Measurements from ENCODE around the gene CIAO3.
"Not testable (repeated sequence)": the region's sequence is repeated elsewhere in the genome, so short reads cannot be mapped to it uniquely, and the experiment has no call there.

Gene CIAO3

DNA sequence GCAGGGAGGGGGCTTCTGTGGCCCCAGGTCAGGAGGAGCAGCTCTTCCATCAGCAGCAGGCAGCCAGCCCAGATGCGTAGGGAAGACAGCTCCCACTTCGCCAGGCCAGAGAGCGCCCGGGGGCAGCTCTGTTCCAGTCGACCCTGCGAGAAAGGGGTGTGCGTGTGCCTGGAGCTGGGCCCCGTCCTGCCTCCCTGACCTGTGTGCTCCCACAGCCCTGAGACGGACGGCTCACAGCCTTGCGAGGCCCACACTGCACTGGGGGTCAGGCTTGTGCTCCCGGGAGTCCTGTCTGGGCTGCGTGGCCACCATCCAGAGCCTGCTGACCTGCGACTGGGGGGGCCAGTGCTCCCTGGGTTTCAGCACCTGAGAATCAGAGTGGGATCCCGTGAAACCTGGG is 19.3 kb upstream of the CIAO3 start:
- DNase-seq (ENCODE audit: low read depth), result no peak

DNA sequence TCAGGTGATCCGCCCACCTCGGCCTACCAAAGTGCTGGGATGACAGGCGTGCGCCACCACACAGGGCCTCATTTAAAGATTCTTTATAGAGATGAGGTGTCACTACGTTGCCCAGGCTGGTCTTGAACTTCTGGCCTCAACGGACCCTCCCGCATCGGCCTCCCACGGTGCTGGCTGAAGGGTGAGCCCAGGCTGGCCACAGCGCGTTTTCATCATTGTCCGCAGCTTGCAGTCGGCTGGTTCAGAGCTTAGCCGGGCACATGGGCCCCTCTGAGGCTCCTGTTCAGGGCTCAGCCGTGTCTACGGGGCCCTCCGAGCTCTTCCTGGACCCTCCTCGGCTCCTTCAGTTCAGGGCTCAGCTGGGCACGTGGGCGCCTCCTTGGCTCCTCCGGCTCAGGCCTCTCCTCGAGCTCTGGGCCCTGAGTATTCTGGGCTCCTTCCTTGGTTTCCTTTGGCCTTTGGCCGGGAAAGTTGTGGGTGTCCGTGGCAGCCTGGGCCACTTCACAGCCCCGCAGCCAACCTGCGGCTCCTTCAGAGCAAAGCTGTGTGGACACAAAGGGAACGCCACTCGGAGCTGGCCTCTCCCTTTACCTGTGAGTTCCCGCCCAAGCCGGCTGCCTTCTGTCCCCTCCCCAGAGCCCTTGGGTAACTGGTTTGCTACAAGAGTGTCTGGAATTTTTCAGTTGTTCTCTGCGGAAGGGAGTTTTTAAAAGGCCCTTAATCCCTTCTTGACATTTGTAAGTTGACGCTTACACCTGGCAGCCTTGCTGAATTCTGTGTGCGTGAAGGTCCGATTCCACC is 18.5 kb upstream of the CIAO3 start:
- no peak for DNase-seq (ENCODE audit: low read depth)

DNA sequence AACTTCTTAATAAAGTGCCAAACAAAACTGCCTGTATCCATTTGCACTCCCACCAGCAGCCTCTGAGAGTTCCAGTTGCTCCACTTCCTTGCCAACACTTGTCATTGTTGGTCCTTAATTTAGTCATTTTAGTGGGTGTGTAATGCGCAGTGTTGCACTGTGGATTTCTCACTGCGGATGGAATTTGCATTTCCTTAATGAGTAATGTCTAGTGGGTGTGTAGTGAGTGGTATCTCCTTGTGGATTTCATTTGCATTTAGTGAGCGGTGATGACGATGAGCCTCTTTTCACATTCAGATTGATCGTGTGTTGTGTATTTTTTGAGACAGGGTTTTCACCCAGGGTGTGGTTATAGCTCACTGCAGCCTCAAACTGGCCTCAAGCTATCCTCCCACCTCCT is 15.6 kb upstream of the CIAO3 start:
- DNase-seq (ENCODE audit: low read depth), result no peak

DNA sequence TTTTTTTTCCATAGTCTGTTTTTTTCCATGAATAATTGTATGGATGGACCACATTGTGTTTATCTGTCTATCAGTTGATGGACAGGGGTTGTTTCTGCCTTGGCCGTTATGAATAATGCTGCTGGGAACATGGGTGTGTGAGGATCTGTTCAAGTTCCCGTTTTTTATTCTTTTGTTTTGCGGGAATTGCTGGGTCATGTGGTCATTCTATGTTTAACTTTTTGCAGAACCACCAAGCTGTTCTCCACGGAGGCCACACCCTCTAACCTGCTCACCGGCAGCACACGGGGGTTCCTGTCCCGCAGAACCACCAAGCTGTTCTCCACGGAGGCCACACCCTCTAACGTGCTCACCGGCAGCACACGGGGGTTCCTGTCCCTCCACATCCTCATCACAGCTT is 13.9 kb upstream of the CIAO3 start:
- no peak for DNase-seq (ENCODE audit: low read depth)

DNA sequence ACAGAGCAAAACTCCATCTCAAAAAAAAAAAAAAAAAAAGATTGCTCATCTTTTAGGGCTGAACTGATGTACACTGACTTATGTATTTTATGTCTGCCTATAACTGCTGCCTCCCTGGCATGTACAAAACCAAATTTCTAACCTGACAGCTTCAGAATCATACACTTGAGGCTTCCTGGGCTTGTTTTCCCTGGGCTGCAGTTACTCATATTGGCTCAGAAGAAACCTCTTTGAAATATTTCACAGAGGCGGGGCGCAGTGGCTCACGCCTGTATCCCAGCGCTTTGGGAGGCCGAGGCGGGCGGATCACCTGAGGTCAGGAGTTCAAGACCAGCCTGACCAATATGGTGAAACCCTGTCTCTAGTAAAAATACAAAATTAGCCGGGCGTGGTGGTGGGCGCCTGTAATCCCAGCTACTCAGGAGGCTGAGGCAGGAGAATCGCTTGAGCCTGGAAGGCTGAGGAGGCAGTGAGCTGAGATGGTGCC is 13.4 kb upstream of the CIAO3 start:
- not testable (repeated sequence) for DNase-seq (ENCODE audit: low read depth)

DNA sequence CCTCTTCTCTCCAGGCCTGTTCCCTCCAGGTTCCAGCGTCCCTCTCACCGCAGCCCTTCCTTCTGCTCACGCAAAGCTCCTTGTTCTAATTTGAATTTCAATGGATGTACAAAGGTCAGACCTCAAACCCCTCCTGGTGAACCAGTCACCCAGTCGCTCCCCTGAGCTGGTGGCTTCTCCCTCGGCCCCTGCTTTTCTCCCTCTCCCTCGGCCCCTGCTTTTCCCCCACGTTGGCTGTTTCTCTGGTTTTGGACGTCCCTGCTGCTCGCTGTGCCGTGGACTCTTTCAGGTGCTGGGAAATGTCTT is 11.2 kb upstream of the CIAO3 start:
- no peak for DNase-seq (ENCODE audit: low read depth)

DNA sequence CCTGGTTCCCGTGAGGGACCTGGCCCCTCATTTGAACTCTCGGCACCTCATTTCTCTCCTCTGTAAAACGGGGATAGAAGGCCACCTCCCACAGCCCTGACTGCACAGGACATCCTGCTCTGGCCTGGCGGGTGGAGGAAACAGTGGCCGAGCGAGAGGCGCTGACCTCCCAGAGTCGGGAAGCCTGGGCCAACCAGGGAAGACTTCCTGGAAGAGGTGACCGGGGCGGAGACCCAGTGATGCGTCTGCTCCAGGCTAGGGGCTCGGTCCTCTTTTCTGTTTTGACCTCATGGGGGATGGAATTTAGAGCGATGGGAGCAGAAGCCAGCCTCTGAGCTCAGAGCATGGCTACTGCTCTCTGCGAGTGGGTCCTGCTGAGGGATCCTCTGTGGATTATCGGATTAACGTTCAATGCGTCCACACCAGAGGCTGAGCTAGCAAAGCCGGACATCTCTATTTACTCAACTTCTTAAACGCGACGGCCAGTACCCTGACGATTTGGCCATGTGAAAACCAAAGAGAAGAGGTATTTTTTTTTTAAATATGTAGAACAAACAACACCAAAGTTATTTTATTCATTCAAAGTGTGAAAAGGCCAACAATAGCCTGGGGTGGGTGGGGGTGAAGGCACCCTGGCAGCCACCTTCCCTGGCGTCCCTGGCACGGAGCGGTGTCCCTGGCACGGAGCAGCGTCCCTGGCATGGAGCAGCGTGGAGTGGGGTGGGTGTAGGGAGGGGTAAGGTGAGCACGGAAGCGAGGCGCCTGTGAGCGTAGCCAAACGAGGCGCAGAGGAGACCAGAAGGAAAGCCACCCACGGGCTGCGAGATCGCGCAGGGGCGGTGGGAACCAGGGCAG is 10.6 kb upstream of the CIAO3 start:
- no peak for DNase-seq (ENCODE audit: low read depth)

DNA sequence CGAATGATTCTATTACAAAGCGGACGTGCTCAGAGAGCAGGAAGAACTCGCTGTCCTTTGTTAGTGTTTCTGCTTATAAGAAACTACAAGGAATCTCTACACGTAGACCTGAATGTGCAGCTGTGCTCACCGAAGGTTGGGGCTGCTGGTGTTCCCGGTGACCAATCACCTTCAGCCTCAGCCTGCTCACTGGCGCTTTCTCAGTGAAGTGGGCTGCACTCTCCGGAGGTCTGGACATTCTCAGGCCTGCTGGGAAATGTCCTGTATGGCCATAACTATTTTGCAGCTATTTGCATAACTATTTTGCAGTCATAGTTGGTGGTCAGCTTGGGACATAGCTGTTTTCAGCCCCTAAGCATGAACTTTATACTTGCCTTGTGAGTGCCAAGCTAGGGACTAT is 9.7 kb upstream of the CIAO3 start:
- DNase-seq (ENCODE audit: low read depth), result no peak

DNA sequence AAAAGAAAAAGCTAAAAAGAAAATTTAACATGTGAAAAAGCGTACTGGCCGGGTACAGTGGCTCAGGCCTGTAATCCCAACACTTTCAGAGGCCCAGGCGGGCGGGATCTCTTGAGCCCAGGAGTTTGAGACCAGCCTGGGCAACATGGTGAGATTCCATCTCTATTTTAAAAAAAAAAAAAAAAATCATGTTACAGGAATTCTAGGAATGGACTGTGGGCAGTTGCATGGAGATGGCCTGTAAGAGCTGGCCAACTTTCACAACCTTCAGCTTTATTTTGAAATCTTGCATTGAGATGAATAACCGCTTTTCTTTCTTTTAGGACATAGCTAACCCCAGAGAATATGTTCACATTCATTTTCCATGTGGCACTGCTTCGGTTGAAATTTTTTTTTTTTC is 8.2 kb upstream of the CIAO3 start:
- DNase-seq (ENCODE audit: low read depth), result no peak

DNA sequence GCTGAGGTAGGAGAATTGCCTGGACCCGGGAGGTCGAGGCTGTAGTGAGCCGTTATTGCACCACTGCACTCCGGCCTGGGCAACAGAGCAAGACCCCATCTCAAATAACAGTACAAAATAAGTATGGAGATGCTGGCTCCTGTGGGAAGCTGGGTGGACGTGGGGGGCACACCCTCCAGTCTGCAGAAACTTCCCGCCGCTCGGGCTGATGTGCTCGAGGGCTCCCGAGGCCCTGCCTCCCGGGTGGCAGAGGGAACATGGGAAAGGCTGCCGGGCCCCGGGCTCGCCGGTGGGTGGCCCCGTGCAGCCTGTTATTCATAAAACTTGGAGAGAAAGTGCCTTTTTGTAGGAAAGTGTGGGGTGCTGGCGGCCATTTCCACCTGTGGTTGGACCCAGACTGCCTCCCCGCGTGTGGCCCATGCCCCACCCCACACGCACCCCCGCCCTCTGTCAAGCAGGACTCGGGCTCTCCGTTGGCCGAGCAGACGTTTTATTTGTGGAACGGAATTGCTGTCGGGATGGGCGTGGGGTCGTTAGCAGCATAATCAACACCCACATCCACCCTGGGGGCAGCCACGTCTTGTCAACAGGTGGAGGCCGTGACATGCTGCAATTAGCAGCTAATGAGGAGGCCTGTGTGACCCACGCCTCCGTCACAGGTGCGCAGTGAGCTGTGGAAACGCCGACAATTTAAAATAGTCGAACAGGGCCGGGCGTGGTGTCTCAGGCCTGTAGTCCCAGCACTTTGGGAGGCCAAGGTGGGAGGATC is 7.4 kb upstream of the CIAO3 start:
- no peak for DNase-seq (ENCODE audit: low read depth)

DNA sequence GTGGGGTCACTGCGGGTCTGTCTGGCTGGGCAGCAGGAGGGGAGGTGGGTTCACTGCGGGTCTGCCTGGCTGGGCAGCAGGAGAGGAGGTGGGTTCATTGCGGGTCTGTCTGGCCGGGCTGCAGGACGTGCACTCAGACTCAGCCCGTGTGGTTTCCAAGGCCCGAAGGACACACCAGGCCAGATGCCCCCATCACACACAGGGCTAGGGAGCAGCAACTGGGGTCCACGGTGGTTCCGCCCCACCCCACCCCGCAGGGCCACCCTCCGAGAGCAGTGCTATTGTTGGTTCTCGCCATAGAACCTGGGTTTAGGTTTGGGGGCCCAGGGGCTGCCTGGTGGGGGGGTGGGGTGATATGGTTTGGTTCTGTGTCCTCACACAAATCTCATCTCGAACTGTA is 5.8 kb upstream of the CIAO3 start:
- no peak for DNase-seq (ENCODE audit: low read depth)

DNA sequence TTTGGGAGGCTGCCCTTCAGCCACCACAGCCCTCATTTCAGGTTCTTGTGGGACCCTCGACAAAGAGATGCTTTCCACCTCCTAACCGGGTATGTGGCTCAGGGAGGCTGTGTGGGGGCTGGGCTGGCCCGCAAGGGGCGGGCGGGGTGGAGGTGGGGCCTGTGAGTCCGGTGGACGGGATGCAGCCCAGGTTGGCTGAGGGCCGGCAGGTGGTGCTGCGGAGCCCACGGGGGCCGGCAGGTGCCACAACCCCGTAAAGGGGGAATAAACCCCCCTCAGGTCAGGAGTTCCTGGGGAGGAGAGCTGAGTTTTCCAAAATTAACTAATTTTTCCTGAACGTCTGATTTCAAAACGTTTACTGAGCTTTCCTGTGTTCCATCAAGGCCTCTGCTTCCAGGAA is 4.9 kb upstream of the CIAO3 start:
- no peak for DNase-seq (ENCODE audit: low read depth)

DNA sequence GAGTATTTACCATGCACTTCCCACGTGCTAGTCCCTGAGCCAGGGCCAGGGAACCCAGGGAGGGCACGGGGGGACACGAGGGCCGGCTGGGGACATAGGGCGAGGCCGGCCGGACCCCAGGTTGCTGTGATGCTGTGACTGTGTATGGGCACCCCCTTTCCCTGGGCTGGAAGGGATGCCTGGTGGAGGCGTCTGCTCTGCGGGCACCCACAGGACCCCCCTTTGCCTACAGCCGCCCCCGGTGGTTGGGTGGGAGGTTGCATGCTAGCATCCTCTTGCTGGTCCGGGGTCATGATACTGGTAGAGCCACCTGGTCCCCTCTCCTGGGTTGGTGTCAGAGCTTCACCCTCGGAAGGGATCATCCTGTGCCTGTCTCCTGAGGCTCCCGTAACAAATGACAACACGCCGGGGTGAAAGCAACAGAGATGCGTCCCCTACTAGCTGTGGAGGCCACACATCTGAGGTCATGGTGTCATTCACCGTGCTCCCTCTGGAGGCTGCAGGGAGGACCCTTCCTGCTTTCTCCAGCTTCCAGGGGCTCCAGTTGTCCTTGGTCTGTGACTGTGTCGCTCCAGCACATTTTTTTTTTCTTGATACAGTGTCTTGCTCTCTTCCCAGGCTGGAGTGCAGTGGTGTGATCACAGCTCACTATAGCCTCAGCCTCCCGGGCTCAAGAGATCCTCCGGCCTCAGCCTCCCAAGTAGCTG is 3.1 kb upstream of the CIAO3 start:
- no peak for DNase-seq (ENCODE audit: low read depth)

DNA sequence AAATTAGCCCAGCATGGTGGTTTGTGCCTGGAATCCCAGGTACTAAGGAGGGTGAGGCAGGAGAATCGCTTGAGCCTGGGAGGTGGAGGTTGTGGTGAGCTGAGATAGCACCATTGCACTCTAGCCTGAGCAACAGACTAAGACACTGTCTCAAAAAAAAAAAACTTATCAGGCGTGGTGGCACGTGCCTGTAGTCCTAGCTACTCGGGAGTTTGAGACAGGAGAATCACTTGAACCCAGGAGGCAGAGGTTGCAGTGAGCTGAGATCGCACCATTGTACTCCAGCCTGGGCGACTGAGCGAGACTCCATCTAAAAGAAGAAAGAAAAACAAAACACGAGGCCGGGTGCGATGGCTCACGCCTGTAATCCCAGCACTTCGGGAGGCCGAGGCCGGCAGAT is 2.1 kb upstream of the CIAO3 start:
- not testable (repeated sequence) for DNase-seq (ENCODE audit: low read depth)

DNA sequence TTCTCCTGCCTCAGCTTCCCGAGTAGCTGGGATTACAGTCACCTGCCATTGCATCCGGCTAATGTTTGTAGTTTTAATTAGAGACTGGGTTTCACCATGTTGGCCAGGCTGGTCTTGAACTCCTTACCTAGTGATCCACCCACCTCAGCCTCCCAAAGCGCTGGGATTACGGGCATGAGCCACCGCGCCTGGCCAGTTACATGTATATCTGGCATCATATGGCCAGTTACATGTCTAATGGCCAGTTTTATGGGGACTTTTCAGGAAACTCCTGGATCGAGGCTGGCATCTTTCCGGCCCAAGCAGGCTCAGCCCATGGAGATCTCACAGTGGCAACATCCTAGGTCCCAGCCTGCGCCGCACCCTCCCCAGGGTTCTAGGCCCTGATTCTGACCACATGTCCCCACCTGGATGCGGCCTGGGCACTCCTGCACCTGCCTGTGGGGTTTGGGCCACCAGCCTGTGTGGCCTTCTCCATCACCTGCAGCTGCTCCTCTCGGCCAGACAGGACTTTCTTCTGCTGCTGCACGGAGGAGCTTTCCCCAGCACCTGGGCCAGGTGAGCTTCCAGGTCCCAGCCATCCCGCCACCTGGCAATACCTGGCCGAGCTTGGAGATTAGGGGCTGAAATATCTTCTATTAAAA is 1.3 kb upstream of the CIAO3 start:
- no peak for DNase-seq (ENCODE audit: low read depth)

DNA sequence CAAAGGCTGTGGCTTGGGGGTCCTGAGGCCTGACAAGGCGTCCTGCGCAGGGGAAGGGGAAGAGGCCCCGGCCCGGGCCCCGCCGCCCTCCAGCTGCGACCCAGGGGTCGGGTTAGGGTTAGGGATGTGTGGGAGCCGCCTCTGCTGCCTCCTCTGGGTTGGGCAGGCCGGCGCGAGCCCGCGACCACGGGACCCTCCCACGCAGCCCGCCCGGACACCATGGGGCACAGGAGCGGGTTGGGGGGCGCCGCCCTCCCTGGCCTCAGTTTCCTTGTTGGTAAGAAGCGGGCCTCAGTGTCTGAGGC is 386 bp downstream of the CIAO3 start:
- DNase-seq (ENCODE audit: low read depth), result no peak

DNA sequence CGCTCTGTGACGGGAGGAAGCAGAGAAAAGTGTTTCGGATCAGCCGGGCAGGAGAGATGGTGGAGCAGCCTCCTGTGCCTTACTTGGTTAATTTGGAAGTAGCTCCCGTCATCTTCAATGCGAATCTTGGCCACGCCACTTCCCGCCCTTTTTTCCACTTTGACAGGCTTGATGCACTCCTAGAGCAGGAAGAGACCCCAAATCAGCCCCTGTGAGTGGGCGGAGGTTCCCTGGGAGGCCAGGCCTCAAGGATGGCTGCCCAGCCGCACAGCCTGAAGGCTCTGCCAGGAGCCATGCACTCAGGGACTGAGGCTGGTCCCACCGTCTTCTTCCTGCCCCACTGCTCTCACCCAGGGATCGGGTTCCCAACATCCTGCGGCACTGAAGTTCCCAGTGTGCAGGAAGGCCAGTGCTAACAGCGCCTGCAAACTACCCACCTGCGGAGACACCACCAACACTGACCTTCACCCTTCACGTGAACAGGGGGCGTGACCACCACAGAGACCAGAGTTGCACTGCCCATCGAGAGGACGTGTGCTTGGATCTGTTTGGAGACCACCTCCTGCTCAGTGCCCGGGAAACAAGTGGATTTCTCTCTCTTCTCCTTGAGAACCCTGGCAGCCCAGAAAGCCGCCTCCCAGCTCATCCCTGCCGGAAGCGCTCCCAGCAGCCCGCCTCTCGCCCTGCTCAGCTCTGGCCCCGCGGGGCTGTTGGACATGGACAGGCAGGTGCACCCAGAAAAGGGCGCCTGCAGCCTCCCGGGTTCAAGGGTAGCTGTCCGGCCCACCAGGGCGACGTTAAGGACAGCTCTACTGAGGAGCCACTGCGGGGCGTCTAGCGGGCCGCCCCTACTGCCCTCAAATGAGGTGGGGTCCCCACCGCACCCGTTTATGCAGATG is 988 bp downstream of the CIAO3 start:
- no peak for DNase-seq (ENCODE audit: low read depth)

DNA sequence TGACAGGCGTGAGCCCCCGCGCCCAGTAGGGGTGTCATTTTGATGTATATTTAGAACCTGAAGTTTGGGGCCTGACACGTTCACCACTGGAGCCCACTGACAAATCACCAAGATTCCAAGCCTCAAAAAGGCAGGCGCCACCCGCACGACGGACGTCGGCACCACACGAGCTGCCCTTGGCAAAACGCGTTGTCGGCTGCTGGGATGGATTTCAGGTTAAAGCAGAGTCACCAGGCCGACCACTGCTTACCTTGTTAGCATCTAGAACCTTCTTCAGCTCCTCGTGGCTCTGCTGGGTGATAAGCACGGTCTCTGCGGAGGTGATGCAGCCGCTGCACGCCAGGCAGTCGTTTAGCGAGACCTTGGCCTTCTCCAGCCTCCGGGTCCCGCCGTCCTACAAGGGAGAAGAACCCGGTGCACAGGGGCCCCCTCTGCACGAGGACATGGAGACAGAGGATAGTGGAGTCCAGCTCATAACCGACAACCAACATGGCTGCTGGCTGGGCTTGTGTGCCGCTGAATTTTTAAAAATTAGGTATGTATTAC is 3.8 kb downstream of the CIAO3 start:
- DNase-seq (ENCODE audit: low read depth), result no peak

DNA sequence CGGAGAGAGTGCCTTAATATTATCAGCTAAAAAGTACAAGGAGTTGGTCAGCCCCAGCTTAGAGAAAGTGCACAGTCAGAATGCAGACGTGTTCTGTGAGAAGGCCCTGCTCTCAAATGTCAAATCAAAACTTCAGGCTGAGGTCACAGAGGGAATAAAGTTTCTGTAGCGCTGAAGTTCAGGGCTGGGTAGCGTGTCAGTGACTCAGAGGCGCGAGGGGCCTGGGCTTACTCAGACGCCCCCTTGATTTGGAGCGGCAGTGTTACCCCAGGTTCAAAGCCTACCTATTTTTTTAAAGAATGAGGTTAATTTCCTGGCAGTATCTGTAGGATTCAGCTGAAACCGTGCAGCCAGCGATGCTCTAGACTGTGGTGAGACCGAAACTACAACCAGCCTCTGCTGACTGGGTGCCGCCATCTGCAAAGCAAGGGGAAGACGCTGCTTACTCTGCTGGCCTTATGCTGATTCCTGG is 4.8 kb downstream of the CIAO3 start:
- DNase-seq (ENCODE audit: low read depth), result no peak

All from T-helper 22 cell (primary cell).